SK-N-DZ (cell line): Measurements from ENCODE around the gene DBF4. TPM values are rescaled to one million over a fixed set of nuclear protein-coding genes. Genes with fewer than 3 reads are reported as not detected.
"Not testable (repeated sequence)": the region's sequence is repeated elsewhere in the genome, so short reads cannot be mapped to it uniquely, and the experiment has no call there.

Experiments
- DNase-seq: peaks from one replicate; pipeline ENCODE4 v3.0.0-alpha.2; 2015; ENCODE audit warnings: low spot score
- polyA plus RNA-seq, 2 experiments: library from polyadenylated mRNA; depleted of rRNA; stranded (reverse); fragments of >200 nt; gene quantifications; 2 replicates each; pipeline ENCODE4 v1.2.3, GENCODE V29; 2014

DBF4 gene
- polyA plus RNA-seq (2014; cell fraction: cytosol; rRNA removed): 45.4 and 51.3 TPM in 2 replicates
- polyA plus RNA-seq (2014; cell fraction: nucleus; rRNA removed): 67.1 and 71.0 TPM in 2 replicates

- DNase-seq: peak; percentile 97
Measured at GRCh38 chr7:87876040-87876868, at the start of gene DBF4, which contains the start of gene SLC25A40. Gene DBF4, plus strand, starts transcription at chr7:87876493. Its CDS starts 240 bp downstream, at chr7:87876733. Gene SLC25A40, minus strand, starts transcription at chr7:87876360. Its CDS starts 17,633 bp downstream, at chr7:87858727.

- DNase-seq: not testable (repeated sequence)
Measured at GRCh38 chr7:87828383-87828782, 47.9 kb upstream of the DBF4 start.

GRCh38 chr7:87831097-87831496, 45.2 kb upstream of the DBF4 start:
- no peak for DNase-seq

- no peak for DNase-seq
Measured at GRCh38 chr7:87833130-87833529, 43.2 kb upstream of the DBF4 start.

- DNase-seq: no peak
Measured at GRCh38 chr7:87837597-87837996, 38.7 kb upstream of the DBF4 start.

- no peak for DNase-seq
Measured at GRCh38 chr7:87850836-87851593, 25.3 kb upstream of the DBF4 start.

GRCh38 chr7:87852306-87852705, 24.0 kb upstream of the DBF4 start:
- no peak for DNase-seq

GRCh38 chr7:87853237-87853864, 22.9 kb upstream of the DBF4 start:
- no peak for DNase-seq

GRCh38 chr7:87858417-87859100, 17.7 kb upstream of the DBF4 start:
- no peak for DNase-seq

GRCh38 chr7:87866089-87866488, 10.2 kb upstream of the DBF4 start:
- no peak for DNase-seq

- DNase-seq: not testable (repeated sequence)
Measured at GRCh38 chr7:87866533-87866932, 9.8 kb upstream of the DBF4 start.

- DNase-seq: no peak
Measured at GRCh38 chr7:87870471-87870870, 5.8 kb upstream of the DBF4 start.

- DNase-seq: no peak
Measured at GRCh38 chr7:87872346-87872745, 3.9 kb upstream of the DBF4 start.

- not testable (repeated sequence) for DNase-seq
Measured at GRCh38 chr7:87873328-87873727, 3.0 kb upstream of the DBF4 start.

GRCh38 chr7:87874066-87874465, 2.2 kb upstream of the DBF4 start:
- no peak for DNase-seq

- DNase-seq: peak; percentile 71
Measured at GRCh38 chr7:87875151-87876039, 898 bp upstream of the DBF4 start.

GRCh38 chr7:87876869-87877234, 559 bp downstream of the DBF4 start:
- peak; percentile 55 for DNase-seq

- DNase-seq: no peak
Measured at GRCh38 chr7:87877366-87878040, 1.2 kb downstream of the DBF4 start.

GRCh38 chr7:87878208-87878735, 2.0 kb downstream of the DBF4 start:
- no peak for DNase-seq
